H9 (cell line): ENCODE data around the gene EIF6. TPM values are rescaled to one million over a fixed set of nuclear protein-coding genes. Genes with fewer than 3 reads are reported as not detected.

Experiments used
- DNase-seq: peaks from one replicate; pipeline ENCODE4 v3.0.0-alpha.2; 2017
- H2AFZ ChIP-seq: one replicate; pipeline ENCODE4 v1.6.1; 2013; ENCODE audit warnings: mild to moderate bottlenecking, low read length, control low read depth, moderate library complexity
- H2AK5ac ChIP-seq: 2 replicates; pipeline ENCODE4 v1.6.1; 2013; ENCODE audit warnings: low read length, control low read depth, mixed read lengths; ENCODE audit not compliant: insufficient read length
- H2BK120ac ChIP-seq: one replicate; pipeline ENCODE4 v1.6.1; 2013; ENCODE audit warnings: low read depth, mild to moderate bottlenecking, low read length, control low read depth, inconsistent platforms; ENCODE audit not compliant: poor library complexity, severe bottlenecking
- H2BK12ac ChIP-seq: 2 replicates; pipeline ENCODE4 v1.6.1; 2013; ENCODE audit warnings: low read length, control low read depth, mixed read lengths, low read depth; ENCODE audit not compliant: insufficient read length
- H2BK15ac ChIP-seq: 2 replicates; pipeline ENCODE4 v1.6.1; 2013; ENCODE audit warnings: low read depth, low read length, control low read depth
- H2BK20ac ChIP-seq: one replicate; pipeline ENCODE4 v1.6.1; 2013; ENCODE audit warnings: low read depth, mild to moderate bottlenecking, low read length, control low read depth, inconsistent platforms; ENCODE audit not compliant: poor library complexity, severe bottlenecking
- H2BK5ac ChIP-seq: 2 replicates; pipeline ENCODE4 v1.6.1; 2013; ENCODE audit warnings: low read length, control low read depth, mixed read lengths; ENCODE audit not compliant: insufficient read length
- H3K14ac ChIP-seq: 2 replicates; pipeline ENCODE4 v1.6.1; 2013; ENCODE audit warnings: low read length, control low read depth; ENCODE audit not compliant: insufficient read depth
- H3K18ac ChIP-seq: 2 replicates; pipeline ENCODE4 v1.6.1; 2013; ENCODE audit warnings: low read depth, mild to moderate bottlenecking, mixed read lengths, low read length, control low read depth; ENCODE audit not compliant: insufficient read length
- H3K23ac ChIP-seq: 2 replicates; pipeline ENCODE4 v1.6.1; 2013; ENCODE audit warnings: low read length, control low read depth, mixed read lengths, low read depth; ENCODE audit not compliant: insufficient read length
- H3K23me2 ChIP-seq: 2 replicates; pipeline ENCODE4 v1.6.1; 2013; ENCODE audit warnings: low read depth, mild to moderate bottlenecking, mixed read lengths, low read length, control low read depth; ENCODE audit not compliant: insufficient read length, poor library complexity, severe bottlenecking
- H3K27ac ChIP-seq: 2 replicates; pipeline ENCODE4 v1.5.1; 2013; ENCODE audit warnings: low read length, control low read depth, mixed read lengths, low read depth; ENCODE audit not compliant: insufficient read length
- H3K27me3 ChIP-seq: 2 replicates; pipeline ENCODE4 v1.6.1; 2013; ENCODE audit warnings: low read length, control low read depth, inconsistent platforms; ENCODE audit not compliant: insufficient read depth
- H3K4ac ChIP-seq: 2 replicates; pipeline ENCODE4 v1.6.1; 2013; ENCODE audit warnings: low read depth, mild to moderate bottlenecking, control low read depth, inconsistent platforms, low read length, moderate library complexity
- H3K4me1 ChIP-seq: 2 replicates; pipeline ENCODE4 v1.6.1; 2013; ENCODE audit warnings: low read length, control low read depth, inconsistent platforms; ENCODE audit not compliant: insufficient read depth
- H3K4me2 ChIP-seq: 2 replicates; pipeline ENCODE4 v1.6.1; 2013; ENCODE audit warnings: low read length, control low read depth, mixed read lengths; ENCODE audit not compliant: insufficient read length, insufficient read depth
- H3K56ac ChIP-seq: 2 replicates; pipeline ENCODE4 v1.6.1; 2013; ENCODE audit warnings: low read depth, mild to moderate bottlenecking, mixed read lengths, low read length, control low read depth; ENCODE audit not compliant: insufficient read length
- H3K79me1 ChIP-seq: 2 replicates; pipeline ENCODE4 v1.6.1; 2013; ENCODE audit warnings: low read depth, mild to moderate bottlenecking, moderate library complexity, low read length, control low read depth, inconsistent platforms; ENCODE audit not compliant: insufficient read depth, poor library complexity, severe bottlenecking
- H3K79me2 ChIP-seq: 2 replicates; pipeline ENCODE4 v1.6.1; 2013; ENCODE audit warnings: low read length, control low read depth, inconsistent platforms; ENCODE audit not compliant: insufficient read depth
- H3K9ac ChIP-seq: 2 replicates; pipeline ENCODE4 v1.6.1; 2013; ENCODE audit warnings: low read length, control low read depth, mixed read lengths; ENCODE audit not compliant: insufficient read length; ENCODE audit errors: extremely low read depth
- H3K9me3 ChIP-seq: one replicate; pipeline ENCODE4 v1.6.1; 2013; ENCODE audit warnings: low read depth, low read length, inconsistent platforms; ENCODE audit not compliant: control insufficient read depth
- H3T11ph ChIP-seq: one replicate; pipeline ENCODE4 v1.6.1; 2013; ENCODE audit warnings: mild to moderate bottlenecking, low read length, control low read depth, inconsistent platforms
- H4K20me1 ChIP-seq: one replicate; pipeline ENCODE4 v1.6.1; 2013; ENCODE audit not compliant: control insufficient read depth, insufficient read length, insufficient read depth
- H4K5ac ChIP-seq: 2 replicates; pipeline ENCODE4 v1.6.1; 2013; ENCODE audit warnings: low read depth, mild to moderate bottlenecking, mixed read lengths, low read length, control low read depth; ENCODE audit not compliant: insufficient read length
- H4K8ac ChIP-seq: replicated peaks from 2 replicates; pipeline ENCODE4 v1.6.1; 2013; ENCODE audit warnings: low read length, control low read depth, mixed read lengths, low read depth; ENCODE audit not compliant: insufficient read length
- H4K91ac ChIP-seq: 2 replicates; pipeline ENCODE4 v1.6.1; 2013; ENCODE audit warnings: low read depth, mild to moderate bottlenecking, moderate library complexity, mixed read lengths, low read length, control low read depth; ENCODE audit not compliant: insufficient read length
- H3K27ac Mint-ChIP-seq, 3 experiments: 2 replicates in 2 of 3; 3 replicates in 1 of 3; pipeline ENCODE4 v1.8.0; 2020 to 2021; ENCODE audit warnings: mixed read lengths in 3 of 3, mild to moderate bottlenecking in 1 of 3, moderate library complexity in 1 of 3
- H3K27me3 Mint-ChIP-seq: 2 replicates; pipeline ENCODE4 v1.8.0; 2021; ENCODE audit warnings: low read depth, mild to moderate bottlenecking, moderate library complexity, mixed read lengths
- H3K36me3 Mint-ChIP-seq, 3 experiments: 2 replicates in 2 of 3; 3 replicates in 1 of 3; pipeline ENCODE4 v1.8.0; 2020 to 2021; ENCODE audit warnings: low read depth in 3 of 3, mixed read lengths in 3 of 3; ENCODE audit not compliant: insufficient read depth in 1 of 3
- H3K4me1 Mint-ChIP-seq, 2 experiments: 2 replicates each; pipeline ENCODE4 v1.8.0; 2020; ENCODE audit warnings: mixed read lengths in 2 of 2
- H3K4me3 Mint-ChIP-seq, 2 experiments: 2 replicates in 1 of 2; 3 replicates in 1 of 2; pipeline ENCODE4 v1.8.0; 2020 to 2021; ENCODE audit warnings: mild to moderate bottlenecking in 2 of 2, mixed read lengths in 2 of 2, moderate library complexity in 1 of 2
- H3K9me3 Mint-ChIP-seq, 2 experiments: 2 replicates in 1 of 2; 3 replicates in 1 of 2; pipeline ENCODE4 v1.8.0; 2020; ENCODE audit warnings: mild to moderate bottlenecking in 2 of 2, mixed read lengths in 2 of 2, moderate library complexity in 1 of 2
- whole genome bisulfite sequencing: extraction: QIAGEN DNeasy Blood & Tissue Kit; methylation state at CpG from one replicate; pipeline ENCODE4 v1.1.7; 2013; ENCODE audit warnings: missing lambda C conversion rate, low lambda C conversion rate, mixed read lengths; ENCODE audit not compliant: insufficient read length; ENCODE audit errors: extremely low coverage; 5-methylcytosine and 5-hydroxymethylcytosine counted together
- total RNA-seq: library from RNA; stranded (reverse); gene quantifications from 2 replicates; pipeline ENCODE4 v1.2.1, GENCODE V29; 2021
- TF ChIP-seq, protein P1 (sequence below): fragments of 200-600 bp; sonication (generic); conservative IDR thresholded peaks from 3 replicates; pipeline ENCODE4 v1.8.0; 2021; ENCODE audit warnings: antibody characterized with exemption, mild to moderate bottlenecking

The EIF6 gene
- total RNA-seq, 1 experiment from 2014 or later = 150 TPM

DNA sequence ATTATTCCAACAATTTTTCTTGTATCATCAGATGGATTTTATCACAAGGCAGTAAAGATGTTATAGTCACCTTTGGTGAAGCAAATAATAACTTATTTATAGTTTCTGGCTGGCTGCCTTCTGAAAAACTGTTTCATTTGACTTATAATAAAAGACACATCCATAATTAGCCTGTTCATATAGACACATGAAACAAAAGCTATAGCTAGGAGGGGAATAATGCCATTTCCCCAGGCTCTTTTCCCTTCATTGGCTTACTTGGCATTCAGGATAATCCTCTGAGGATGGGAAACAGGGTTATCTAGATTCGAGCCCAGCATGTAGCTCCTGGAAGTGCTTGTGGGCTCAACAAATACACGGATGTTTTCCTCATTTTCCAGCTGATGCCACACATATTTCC lies 40.6 kb downstream of the EIF6 start:
- H3K4me1 ChIP-seq = peaks cover 8% of the 10 kb centered on the region; the same call in 1 of the 2 replicates
- H4K5ac ChIP-seq = no peak overlapping the region
- no peak overlapping the region for H2BK15ac ChIP-seq
- Mint-ChIP-seq H3K27me3 (no peaks in the 10 kb centered on the region; the same call in none of the 2 replicates), H3K4me1 (peaks cover 21 to 26% of the 10 kb centered on the region in 2 experiments), H3K36me3 (peaks cover 0 to 14% (median 6%) of the 10 kb centered on the region in 3 experiments; a peak in 2 of 7 replicates), H3K27ac (peak overlapping the region in 1 of 3 experiments; percentile 83; a peak in 1 of 7 replicates), H3K4me3 (no peak overlapping the region), H3K9me3 (no peaks in the 10 kb centered on the region)
- no peak overlapping the region for H2AFZ ChIP-seq
- H4K20me1 ChIP-seq = no peaks in the 10 kb centered on the region
- H4K8ac ChIP-seq = no peak overlapping the region
- TF ChIP-seq, protein P1, sequence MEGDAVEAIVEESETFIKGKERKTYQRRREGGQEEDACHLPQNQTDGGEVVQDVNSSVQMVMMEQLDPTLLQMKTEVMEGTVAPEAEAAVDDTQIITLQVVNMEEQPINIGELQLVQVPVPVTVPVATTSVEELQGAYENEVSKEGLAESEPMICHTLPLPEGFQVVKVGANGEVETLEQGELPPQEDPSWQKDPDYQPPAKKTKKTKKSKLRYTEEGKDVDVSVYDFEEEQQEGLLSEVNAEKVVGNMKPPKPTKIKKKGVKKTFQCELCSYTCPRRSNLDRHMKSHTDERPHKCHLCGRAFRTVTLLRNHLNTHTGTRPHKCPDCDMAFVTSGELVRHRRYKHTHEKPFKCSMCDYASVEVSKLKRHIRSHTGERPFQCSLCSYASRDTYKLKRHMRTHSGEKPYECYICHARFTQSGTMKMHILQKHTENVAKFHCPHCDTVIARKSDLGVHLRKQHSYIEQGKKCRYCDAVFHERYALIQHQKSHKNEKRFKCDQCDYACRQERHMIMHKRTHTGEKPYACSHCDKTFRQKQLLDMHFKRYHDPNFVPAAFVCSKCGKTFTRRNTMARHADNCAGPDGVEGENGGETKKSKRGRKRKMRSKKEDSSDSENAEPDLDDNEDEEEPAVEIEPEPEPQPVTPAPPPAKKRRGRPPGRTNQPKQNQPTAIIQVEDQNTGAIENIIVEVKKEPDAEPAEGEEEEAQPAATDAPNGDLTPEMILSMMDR = no peak
- no peak overlapping the region for H3K4ac ChIP-seq
- no peaks in the 10 kb centered on the region for H3K23me2 ChIP-seq
- no peak overlapping the region for H2BK12ac ChIP-seq
- H3K27ac ChIP-seq = no peak overlapping the region
- H2BK20ac ChIP-seq = no peak overlapping the region
- no peak overlapping the region for H2BK120ac ChIP-seq
- H3K79me2 ChIP-seq = no peaks in the 10 kb centered on the region
- no peak overlapping the region for H4K91ac ChIP-seq
- H3K23ac ChIP-seq = no peak overlapping the region
- no peak overlapping the region for H2AK5ac ChIP-seq
- DNase-seq = no peak
- H3K9ac ChIP-seq = no peak overlapping the region
- no peak overlapping the region for H3K56ac ChIP-seq
- H3K18ac ChIP-seq = no peak overlapping the region
- no CpG with 5 or more reads among the region's 2 CpGs for WGBS
- H2BK5ac ChIP-seq = no peak overlapping the region
- no peak overlapping the region for H3K4me2 ChIP-seq
- no peaks in the 10 kb centered on the region for H3K27me3 ChIP-seq
- H3K14ac ChIP-seq = no peak overlapping the region
- H3K79me1 ChIP-seq = no peaks in the 10 kb centered on the region
- H3T11ph ChIP-seq = no peak overlapping the region
- H3K9me3 ChIP-seq = no peaks in the 10 kb centered on the region
